HepG2 (cell line): ENCODE measurements around the gene PEX11B. TPM values are rescaled to one million over a fixed set of nuclear protein-coding genes. Genes with fewer than 3 reads are reported as not detected.

ENCODE experiments used
- ATAC-seq: fragments of 200-7000 bp; cut with Tn5 transposase; 3 replicates; pipeline ENCODE4 v1.9.1; 2020; ENCODE audit warnings: mild to moderate bottlenecking, moderate library complexity
- BruUV-seq: library from RNA; stranded (reverse); fragments of 400-500 nt; replicated peaks from 2 replicates; lab custom pipeline; 2021; lab: Mats Ljungman, UMichigan
- CTCF ChIA-PET: fragments of 300-600 bp; formaldehyde crosslinking; extraction: SDS; loops from one replicate; lab custom pipeline; 2021; ENCODE audit warnings: low total read pairs, inconsistent platforms, low intra/inter-chr PET ratio; lab: Yijun Ruan, JAX
- POLR2A ChIA-PET: fragments of 350-600 bp; sonication (Branson Sonifier 250); formaldehyde crosslinking; loops from one replicate; lab custom pipeline; 2020; ENCODE audit warnings: antibody characterized with exemption, inconsistent platforms; lab: Yijun Ruan, JAX
- DNase-seq: peaks from one replicate; pipeline ENCODE4 v3.0.0-alpha.2; 2015; ENCODE audit warnings: low spot score
- FAIRE-seq: peaks from 3 replicates; lab custom pipeline; 2011; peaks lifted over from hg19 to GRCh38; lab: Jason Lieb, UNC
- H2AFZ ChIP-seq: one replicate; pipeline ENCODE4 v1.6.1; 2011; ENCODE audit warnings: low read length, inconsistent platforms
- H3K27ac ChIP-seq: fragments of 300-600 bp; 3 replicates; pipeline ENCODE4 v1.8.0; 2011; ENCODE audit warnings: mixed run types, mild to moderate bottlenecking, mixed read lengths, low read length, inconsistent platforms; ENCODE audit not compliant: insufficient read depth; ENCODE audit errors: extremely low read length
- H3K27me3 ChIP-seq, 2 experiments: fragments of 200-600 bp in 1 of 2; 2 replicates in 1 of 2; 3 replicates in 1 of 2; pipeline versions ENCODE4 v1.6.0 to v1.8.0; 2011; ENCODE audit warnings: low read length in 2 of 2, mild to moderate bottlenecking in 2 of 2, moderate library complexity in 2 of 2, inconsistent platforms in 1 of 2; ENCODE audit not compliant: insufficient read depth in 2 of 2, control insufficient read depth in 1 of 2
- H3K36me3 ChIP-seq, 2 experiments: fragments of 200-600 bp in 1 of 2; replicated peaks in 1 of 2; 2 replicates in 1 of 2; 3 replicates in 1 of 2; pipeline versions ENCODE4 v1.5.1 to v1.8.0; 2011; ENCODE audit warnings: low read length in 2 of 2, inconsistent platforms in 1 of 2; ENCODE audit not compliant: insufficient read depth in 2 of 2, control insufficient read depth in 1 of 2
- H3K4me1 ChIP-seq: 2 replicates; pipeline ENCODE4 v1.5.1; 2012; ENCODE audit warnings: low read length, inconsistent platforms; ENCODE audit not compliant: insufficient read depth
- H3K4me2 ChIP-seq: 2 replicates; pipeline ENCODE4 v1.6.0; 2011; ENCODE audit warnings: low read depth, low read length, inconsistent platforms
- H3K4me3 ChIP-seq, 3 experiments: fragments of 200-600 bp in 1 of 3; sonication (generic), shearing (Covaris generic) in 1 of 3; replicated peaks in 1 of 3; 2 replicates each; pipeline ENCODE4 v1.5.1; 2011 to 2016; ENCODE audit warnings: low read length in 3 of 3, inconsistent platforms in 2 of 3, low read depth in 2 of 3, mild to moderate bottlenecking in 2 of 3, control low read depth in 1 of 3, mixed read lengths in 1 of 3; ENCODE audit not compliant: insufficient read depth in 1 of 3
- H3K79me2 ChIP-seq: one replicate; pipeline ENCODE4 v1.6.1; 2011; ENCODE audit warnings: low read length, inconsistent platforms; ENCODE audit not compliant: insufficient read depth
- H3K9ac ChIP-seq: 2 replicates; pipeline ENCODE4 v1.6.0; 2011; ENCODE audit warnings: mild to moderate bottlenecking, low read depth, low read length, inconsistent platforms; ENCODE audit not compliant: insufficient read depth
- H3K9me3 ChIP-seq: 2 replicates; pipeline ENCODE4 v1.5.1; 2012; ENCODE audit warnings: mild to moderate bottlenecking, low read length
- H4K20me1 ChIP-seq: 2 replicates; pipeline ENCODE4 v1.6.0; 2011; ENCODE audit warnings: inconsistent platforms, mild to moderate bottlenecking, low read length, moderate library complexity; ENCODE audit not compliant: insufficient read depth
- ATF7-NPFF ChIP-seq: sonication (generic); formaldehyde crosslinking; IDR thresholded peaks from 2 replicates; pipeline ENCODE4 v1.8.1; 2023; ENCODE audit warnings: mild to moderate bottlenecking, low read depth, missing genetic modification reagents, moderate library complexity
- IRF2 ChIP-seq: IDR thresholded peaks from 2 replicates; pipeline ENCODE4 v1.6.1; 2018; ENCODE audit warnings: missing genetic modification reagents, missing compliant biosample characterization
- IRX3 ChIP-seq: sonication (generic); formaldehyde crosslinking; IDR thresholded peaks from 2 replicates; pipeline ENCODE4 v1.8.1; 2023; ENCODE audit warnings: mild to moderate bottlenecking, low read depth, missing genetic modification reagents, borderline replicate concordance
- KLF16 ChIP-seq, 2 experiments: sonication (generic) in 1 of 2; formaldehyde crosslinking in 1 of 2; IDR thresholded peaks; 2 replicates each; pipeline versions ENCODE4 v1.6.1 to v1.8.0; 2016 to 2023; ENCODE audit warnings: missing genetic modification reagents in 2 of 2, missing compliant biosample characterization in 1 of 2
- MAX ChIP-seq: IDR thresholded peaks from 2 replicates; pipeline ENCODE4 v1.6.1; 2012; ENCODE audit warnings: inconsistent platforms
- MIXL1 ChIP-seq: IDR thresholded peaks from 2 replicates; pipeline ENCODE4 v1.6.1; 2016
- PBX2 ChIP-seq: IDR thresholded peaks from 2 replicates; pipeline ENCODE4 v1.6.1; 2016; ENCODE audit warnings: control low read depth
- SAP130 ChIP-seq: IDR thresholded peaks from 2 replicates; pipeline ENCODE4 v1.6.1; 2016; ENCODE audit warnings: low read depth
- UBTF ChIP-seq: sonication (generic); formaldehyde crosslinking; IDR thresholded peaks from 2 replicates; pipeline ENCODE4 v1.4.0; 2020; ENCODE audit warnings: mild to moderate bottlenecking, missing genetic modification reagents
- ZKSCAN8 ChIP-seq: IDR thresholded peaks from 2 replicates; pipeline ENCODE4 v1.6.1; 2016; ENCODE audit warnings: borderline replicate concordance, missing genetic modification reagents, missing compliant biosample characterization
- ZNF383 ChIP-seq: sonication (generic); formaldehyde crosslinking; IDR thresholded peaks from 2 replicates; pipeline ENCODE4 v1.4.0; 2020; ENCODE audit warnings: missing genetic modification reagents, mild to moderate bottlenecking, borderline replicate concordance
- ZNF446 ChIP-seq: sonication (generic); formaldehyde crosslinking; IDR thresholded peaks from 2 replicates; pipeline ENCODE4 v1.5.0; 2020; ENCODE audit warnings: mild to moderate bottlenecking, missing genetic modification reagents
- ZNF781 ChIP-seq: sonication (generic); formaldehyde crosslinking; IDR thresholded peaks from 2 replicates; pipeline ENCODE4 v1.5.1; 2020; ENCODE audit warnings: borderline replicate concordance, mild to moderate bottlenecking, missing genetic modification reagents; ENCODE audit errors: not compliant biosample characterization
- WGBS: methylation state at CpG from one replicate; pipeline ENCODE4 v1.1.6; 2017; ENCODE audit warnings: low lambda C conversion rate; 5-methylcytosine and 5-hydroxymethylcytosine counted together
- in situ Hi-C: cut with HindIII; loops from 2 replicates; pipeline ENCODE4 v1.10.0; 2017; ENCODE audit warnings: low pct_unique_long_range_greater_than_20kb; ENCODE audit not compliant: extremely low pct_ligation_motif_present
- intact Hi-C: fragments of 100-400 bp; cut with micrococcal nuclease; formaldehyde crosslinking; loops from one replicate; pipeline ENCODE4 v1.10.0; 2022; ENCODE audit not compliant: unreplicated experiment
- polyA plus RNA-seq, 8 experiments: library from polyadenylated mRNA; depleted of rRNA in 3 of 8; stranded (reverse) in 7 of 8; unstranded in 1 of 8; fragments of >200 nt; fragmentation: Illumina TruSeq in 4 of 8; extraction: Trizol in 4 of 8; gene quantifications; 2 replicates each; pipeline versions ENCODE4 v1.2.1 to v1.2.3, GENCODE V29; 2011 to 2016; ENCODE audit warnings: low read depth in 4 of 8, missing spikeins in 1 of 8, mixed read lengths in 1 of 8; ENCODE audit not compliant: insufficient read depth in 1 of 8
- total RNA-seq, 5 experiments: library from RNA; depleted of rRNA; stranded (reverse); fragments of >200 nt; fragmentation: Illumina TruSeq; extraction: Trizol; gene quantifications; 2 replicates each; pipeline ENCODE4 v1.2.3, GENCODE V29; 2016; ENCODE audit warnings: low read depth in 1 of 5

Gene PEX11B
- total and polyA plus RNA-seq, 2 of the 13 experiments (the other 11 are each of a cell fraction or from before 2014, with no cell fraction given), result 21.6 to 48.4 TPM

- H3K9ac ChIP-seq, result no peak overlapping the region
- in situ Hi-C loops, result no loop called here
- no peak overlapping the region for H3K4me3 ChIP-seq
- FAIRE-seq (no peak), DNase-seq (no peak), ATAC-seq (no peak)
- H2AFZ ChIP-seq, result no peak overlapping the region
- no peak for TF ChIP-seq MIXL1 (CRISPR knock-in tag)
- TF ChIP-seq PBX2 (CRISPR knock-in tag), result no peak
- TF ChIP-seq ZNF383, result no peak
- no peak for TF ChIP-seq ZNF446 (CRISPR knock-in tag)
- CTCF ChIA-PET, result no interaction called here
- H3K79me2 ChIP-seq, result peaks cover 23% of the 10 kb centered on the region
- no peak overlapping the region for H3K27ac ChIP-seq
- POLR2A ChIA-PET, result interaction anchor here (1.0 to 6.2 kb wide), 7 partner anchors 9 to 113 kb away, joined by 3 to 84 read pairs (median 3); partner anchors contain the start of genes NUDT17, RBM8A and TXNIP
- BruUV-seq, result no TSS peak
- intact Hi-C loops, result loop anchor here (5.0 kb wide), 1 partner anchor 66 kb away; no protein-coding TSS in a partner anchor
- H3K4me2 ChIP-seq, result no peak overlapping the region
- H3K36me3 ChIP-seq, result no peaks in the 10 kb centered on the region
- H4K20me1 ChIP-seq, result no peaks in the 10 kb centered on the region
- H3K9me3 ChIP-seq, result no peaks in the 10 kb centered on the region
- H3K27me3 ChIP-seq, result peaks cover 0 to 30% of the 10 kb centered on the region in 2 experiments; a peak in 3 of 5 replicates
- peaks cover 79% of the 10 kb centered on the region for H3K4me1 ChIP-seq
Measured at GRCh38 chr1:145958734-145959133, 40.2 kb upstream of the PEX11B start.

GRCh38 chr1:145957443-145958319 is 39.2 kb upstream of the PEX11B start, which contains the start of gene LIX1L:
LIX1L (minus strand) TSS chr1:145958017; CDS start chr1:145957927, 90 bp downstream.
- Histone ChIP-seq H3K36me3 (no peaks in the 10 kb centered on the region), H3K9me3 (no peaks in the 10 kb centered on the region), H3K4me3 (peak within 1 kb of the TSS; percentile 73 to 89 (median 80)), H4K20me1 (no peaks in the 10 kb centered on the region), H3K4me1 (peaks cover 72% of the 10 kb centered on the region), H3K9ac (peak within 1 kb of the TSS; percentile 80), H3K27me3 (peaks cover 0 to 25% of the 10 kb centered on the region in 2 experiments; a peak in 3 of 5 replicates), H3K27ac (peak within 1 kb of the TSS; percentile 61), H3K4me2 (peak within 1 kb of the TSS; percentile 95), H2AFZ (peak within 1 kb of the TSS; percentile 78), H3K79me2 (peaks cover 23% of the 10 kb centered on the region)
- in situ Hi-C loops (no loop called here), intact Hi-C loops (loop anchor here (5.0 kb wide), 1 partner anchor 65 kb away; no protein-coding TSS in a partner anchor)
- DNase-seq (peak; percentile 91), ATAC-seq (peak; percentile 89), FAIRE-seq (peak; percentile 68)
- BruUV-seq, result no TSS peak
- under 1% methylated on average over 14 of the region's 60 CpGs for WGBS
- CTCF ChIA-PET, result no interaction called here
- POLR2A ChIA-PET, result interaction anchor here (0.7 to 6.2 kb wide), 13 partner anchors 8 to 112 kb away, joined by 3 to 84 read pairs (median 3); partner anchors contain the start of genes NUDT17, PEX11B, PIAS3 and RBM8A
- peak; percentile 66; the same call in 1 of the 2 replicates for TF ChIP-seq ATF7-NPFF
- TF ChIP-seq ZNF781 (CRISPR knock-in tag), result peak; percentile 33
- peak; percentile 59; the same call in 1 of the 2 replicates for TF ChIP-seq IRX3 (CRISPR knock-in tag)
- TF ChIP-seq UBTF (CRISPR knock-in tag), result peak; percentile 79
- 0 out of 2 replicates have a peak, but pooled peaks have one; percentile 12 for TF ChIP-seq MAX
- peak in 1 of 2 experiments; percentile 76; a peak in 2 of 4 replicates for TF ChIP-seq KLF16 (CRISPR knock-in tag; IDR thresholded peaks at IDR 0.05)
- TF ChIP-seq ZKSCAN8, result 0 out of 2 replicates have a peak, but pooled peaks have one; percentile 37
- TF ChIP-seq SAP130 (CRISPR knock-in tag), result peak; percentile 83
- 0 out of 2 replicates have a peak, but pooled peaks have one; percentile 12 for TF ChIP-seq IRF2 (CRISPR knock-in tag)
